Loucy (cell line): ENCODE data around the gene HSD11B2.

Experiments
- CTCF ChIP-seq: fragments of 200-600 bp; sonication (generic); conservative IDR thresholded peaks from 2 replicates; pipeline ENCODE4 v1.5.1; 2014; ENCODE audit warnings: mild to moderate bottlenecking, antibody characterized with exemption, low read length
- EZH2phosphoT487 ChIP-seq: fragments of 200-600 bp; IDR thresholded peaks from 2 replicates; pipeline ENCODE4 v1.6.1; 2018; ENCODE audit warnings: antibody characterized with exemption, mild to moderate bottlenecking, moderate library complexity, borderline replicate concordance

GRCh38 chr16:67445441-67445912 is 14.6 kb downstream of the HSD11B2 start:
- TF ChIP-seq CTCF (no peak; the same call in 1 of the 2 replicates), EZH2phosphoT487 (no peak)
